Measurements from ENCODE around the gene CFAP20.

- TF ChIP-seq CTCF (IDR thresholded peaks at IDR 0.05; ENCODE audit: insufficient read depth, low read length), result no peak
- no peak for TF ChIP-seq POLR2AphosphoS5 (IDR thresholded peaks at IDR 0.05; ENCODE audit: low read depth)
Observed at GRCh38 chr16:58099097-58099955, 29.9 kb downstream of the CFAP20 start.
